SK-N-MC (cell line): ENCODE results near the gene ROBO2.

ENCODE experiments used
- EZH2 ChIP-seq: fragments of 200-600 bp; sonication (generic); IDR thresholded peaks from one replicate; pipeline ENCODE4 v1.6.1; 2017; ENCODE audit warnings: antibody characterized with exemption
- FOXP2 ChIP-seq: optimal IDR thresholded peaks from 2 replicates; pipeline ENCODE3; 2011; ENCODE audit warnings: mild to moderate bottlenecking, moderate library complexity; ENCODE audit not compliant: insufficient read depth; ENCODE audit errors: extremely low read length, control extremely low read depth
- POLR2AphosphoS5 ChIP-seq: IDR thresholded peaks from 2 replicates; pipeline ENCODE4 v1.6.1; 2012; ENCODE audit warnings: mild to moderate bottlenecking, low read depth, low read length, borderline replicate concordance

DNA sequence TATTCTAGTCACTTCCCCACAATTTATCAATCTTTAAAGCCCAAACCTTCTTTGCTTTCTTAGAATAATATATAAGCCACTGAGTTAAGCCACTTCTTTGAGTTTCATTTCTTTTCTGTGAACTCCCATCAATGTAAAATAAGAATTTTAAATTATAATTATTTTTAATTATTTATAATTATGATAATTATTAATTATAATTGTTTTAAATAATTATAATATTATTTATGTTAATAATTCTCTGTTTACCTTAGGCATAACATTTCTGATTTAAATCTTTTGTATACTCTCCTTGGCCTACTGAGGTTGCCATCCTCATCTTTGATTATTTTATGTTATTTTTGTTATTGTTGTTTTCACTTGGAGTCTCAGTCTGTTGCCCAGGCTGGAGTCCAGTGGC, 644.2 kb downstream of the ROBO2 start:
- no peak for TF ChIP-seq EZH2
- no peak for TF ChIP-seq POLR2AphosphoS5
- TF ChIP-seq FOXP2: no peak
